SK-N-SH (cell line): ENCODE measurements around the gene HOXA10. TPM values are rescaled to one million over a fixed set of nuclear protein-coding genes. Genes with fewer than 3 reads are reported as not detected.

ENCODE experiments used
- CTCF ChIA-PET: fragments of 300-600, 350-600 bp; formaldehyde crosslinking; extraction: SDS; loops from one replicate; lab custom pipeline; 2021; lab: Yijun Ruan, JAX
- POLR2A ChIA-PET: fragments of 350-600 bp; sonication (Branson Sonifier 250); formaldehyde crosslinking; extraction: SDS; loops from one replicate; lab custom pipeline; 2020; ENCODE audit warnings: antibody characterized with exemption, inconsistent platforms; lab: Yijun Ruan, JAX
- DNase-seq: peaks from one replicate; pipeline ENCODE4 v3.0.0; 2012
- H2AFZ ChIP-seq: fragments of 200-600 bp; sonication (generic); 2 replicates; pipeline ENCODE4 v1.8.1; 2016; ENCODE audit warnings: antibody characterized with exemption, mild to moderate bottlenecking, low read depth
- H3F3A ChIP-seq: fragments of 200-600 bp; sonication (generic); replicated peaks from 2 replicates; pipeline ENCODE3; 2016; ENCODE audit warnings: antibody characterized with exemption, mild to moderate bottlenecking; ENCODE audit not compliant: insufficient read depth
- H3K27ac ChIP-seq, 2 experiments: fragments of 200-500 bp in 1 of 2; fragments of 200-600 bp in 1 of 2; sonication (Bioruptor generic) in 1 of 2; sonication (generic), shearing (Covaris generic) in 1 of 2; 2 replicates each; pipeline versions ENCODE4 v1.5.1 to v1.6.1; 2014 to 2016; ENCODE audit warnings: low read depth in 2 of 2, inconsistent platforms in 1 of 2, low read length in 1 of 2, mild to moderate bottlenecking in 1 of 2, mixed read lengths in 1 of 2
- H3K27me3 ChIP-seq: fragments of 200-600 bp; sonication (generic), shearing (Covaris generic); 2 replicates; pipeline ENCODE4 v1.6.1; 2016; ENCODE audit warnings: mixed run types; ENCODE audit not compliant: insufficient read depth
- H3K36me3 ChIP-seq, 2 experiments: fragments of 200-500 bp in 1 of 2; fragments of 200-600 bp in 1 of 2; sonication (Bioruptor generic) in 1 of 2; sonication (generic) in 1 of 2; replicated peaks in 1 of 2; 2 replicates each; pipeline versions ENCODE3 to v1.5.1; 2014 to 2016; ENCODE audit warnings: low read length in 1 of 2, mild to moderate bottlenecking in 1 of 2; ENCODE audit not compliant: insufficient read depth in 2 of 2, control insufficient read depth in 1 of 2
- H3K4me1 ChIP-seq, 2 experiments: fragments of 200-500 bp in 1 of 2; fragments of 200-600 bp in 1 of 2; sonication (Bioruptor generic) in 1 of 2; sonication (generic), shearing (Covaris generic) in 1 of 2; 2 replicates each; pipeline versions ENCODE4 v1.5.1 to v1.6.1; 2014 to 2016; ENCODE audit warnings: low read depth in 1 of 2, low read length in 1 of 2, mixed run types in 1 of 2; ENCODE audit not compliant: insufficient read depth in 2 of 2, control insufficient read depth in 1 of 2
- H3K4me2 ChIP-seq: fragments of 200-600 bp; sonication (generic), shearing (Covaris generic); 2 replicates; pipeline ENCODE4 v1.6.1; 2017; ENCODE audit warnings: mixed run types
- H3K4me3 ChIP-seq, 2 experiments: fragments of 200-500 bp in 1 of 2; fragments of 200-600 bp in 1 of 2; sonication (Bioruptor generic) in 1 of 2; sonication (generic), shearing (Covaris generic) in 1 of 2; 2 replicates each; pipeline versions ENCODE4 v1.5.1 to v1.8.1; 2014 to 2016; ENCODE audit warnings: low read depth in 2 of 2, inconsistent platforms in 1 of 2, low read length in 1 of 2, mild to moderate bottlenecking in 1 of 2, mixed read lengths in 1 of 2, moderate library complexity in 1 of 2
- H3K79me2 ChIP-seq: fragments of 200-600 bp; sonication (generic); 2 replicates; pipeline ENCODE4 v1.8.1; 2017; ENCODE audit warnings: mild to moderate bottlenecking; ENCODE audit not compliant: insufficient read depth
- H3K9ac ChIP-seq: fragments of 200-600 bp; sonication (generic); 2 replicates; pipeline ENCODE4 v1.6.1; 2017; ENCODE audit warnings: mixed run types
- H3K9me2 ChIP-seq: fragments of 200-600 bp; sonication (generic); 2 replicates; pipeline ENCODE4 v1.6.1; 2017; ENCODE audit warnings: mixed run types
- H3K9me3 ChIP-seq: fragments of 200-600 bp; sonication (generic); 2 replicates; pipeline ENCODE4 v1.6.1; 2017; ENCODE audit warnings: mixed run types, mild to moderate bottlenecking, moderate library complexity
- H4K20me1 ChIP-seq: fragments of 200-600 bp; sonication (generic); 2 replicates; pipeline ENCODE4 v1.6.1; 2017; ENCODE audit warnings: mild to moderate bottlenecking, mixed run types; ENCODE audit not compliant: insufficient read depth
- CTCF ChIP-seq: fragments of 200-600 bp; sonication (generic); IDR thresholded peaks from 2 replicates; pipeline ENCODE4 v1.6.1; 2017; ENCODE audit warnings: antibody characterized with exemption, mild to moderate bottlenecking, moderate library complexity
- ELF1 ChIP-seq: IDR thresholded peaks from 2 replicates; pipeline ENCODE4 v1.4.0; 2012
- EP300 ChIP-seq, 2 experiments: IDR thresholded peaks; 2 replicates each; pipeline versions ENCODE4 v1.4.0 to v1.6.1; 2012; ENCODE audit warnings: borderline replicate concordance in 1 of 2, low read depth in 1 of 2, low read length in 1 of 2
- EZH2phosphoT487 ChIP-seq: fragments of 200-600 bp; sonication (generic); IDR thresholded peaks from 2 replicates; pipeline ENCODE4 v1.6.1; 2017; ENCODE audit warnings: low read depth, mixed run types, mild to moderate bottlenecking, antibody characterized with exemption, moderate library complexity, borderline replicate concordance
- FOSL2 ChIP-seq: IDR thresholded peaks from 2 replicates; pipeline ENCODE4 v1.4.0; 2012; ENCODE audit warnings: low read depth, mild to moderate bottlenecking, moderate library complexity, borderline replicate concordance
- FOXJ3 ChIP-seq: sonication (generic); formaldehyde crosslinking; IDR thresholded peaks from 2 replicates; pipeline ENCODE4 v1.5.1; 2020; ENCODE audit warnings: mild to moderate bottlenecking, missing genetic modification reagents
- FOXM1 ChIP-seq: IDR thresholded peaks from 2 replicates; pipeline ENCODE4 v1.4.0; 2012; ENCODE audit warnings: low read depth, mild to moderate bottlenecking
- GABPA ChIP-seq: IDR thresholded peaks from 2 replicates; pipeline ENCODE4 v1.4.0; 2012; ENCODE audit warnings: low read depth, mild to moderate bottlenecking
- IRF3 ChIP-seq: fragments of 150-350 bp; IDR thresholded peaks from 2 replicates; pipeline ENCODE4 v1.6.1; 2016; ENCODE audit warnings: mild to moderate bottlenecking, low read depth, low read length
- MEF2A ChIP-seq: IDR thresholded peaks from 2 replicates; pipeline ENCODE4 v1.4.0; 2012; ENCODE audit warnings: low read depth, borderline replicate concordance
- NFIC ChIP-seq: IDR thresholded peaks from 2 replicates; pipeline ENCODE4 v1.4.0; 2012; ENCODE audit warnings: borderline replicate concordance
- PBX3 ChIP-seq: IDR thresholded peaks from 2 replicates; pipeline ENCODE4; 2012
- RAD21 ChIP-seq: IDR thresholded peaks from 2 replicates; pipeline ENCODE4 v1.6.1; 2012; ENCODE audit warnings: mild to moderate bottlenecking, low read length
- RCOR1 ChIP-seq: fragments of 150-350 bp; IDR thresholded peaks from 2 replicates; pipeline ENCODE4 v1.6.1; 2017; ENCODE audit warnings: antibody characterized with exemption, low read length
- RXRA ChIP-seq: IDR thresholded peaks from 2 replicates; pipeline ENCODE4 v1.4.0; 2012; ENCODE audit warnings: low read depth, mild to moderate bottlenecking, borderline replicate concordance
- SMC3 ChIP-seq: IDR thresholded peaks from 2 replicates; pipeline ENCODE4 v1.6.1; 2012; ENCODE audit warnings: low read depth, low read length, improper control_type of control experiment
- TAF1 ChIP-seq: IDR thresholded peaks from 2 replicates; pipeline ENCODE4 v1.6.1; 2012; ENCODE audit warnings: low read depth, mild to moderate bottlenecking, low read length, moderate library complexity, borderline replicate concordance
- TCF12 ChIP-seq: IDR thresholded peaks from 2 replicates; pipeline ENCODE4 v1.4.0; 2012
- YY1 ChIP-seq: IDR thresholded peaks from 2 replicates; pipeline ENCODE4 v1.4.0; 2012; ENCODE audit warnings: low read depth, mild to moderate bottlenecking
- whole genome bisulfite sequencing: methylation state at CpG from one replicate; pipeline ENCODE4 v1.1.6; 2017; ENCODE audit warnings: low lambda C conversion rate; 5-methylcytosine and 5-hydroxymethylcytosine counted together
- polyA plus RNA-seq, 3 experiments: library from polyadenylated mRNA; depleted of rRNA; stranded (reverse); fragments of >200 nt; gene quantifications; 2 replicates each; pipeline ENCODE4 v1.2.3, GENCODE V29; 2012

The HOXA10 gene
- polyA plus RNA-seq, 1 of the 3 experiments (the other 2 are of a cell fraction): not detected

GRCh38 chr7:27203964-27204594 lies 30.0 kb upstream of the HOXA10 start:
- H3K27me3 ChIP-seq: peaks cover 93% of the 10 kb centered on the region
- H3K36me3 ChIP-seq: no peaks in the 10 kb centered on the region
- H4K20me1 ChIP-seq: peaks cover 6% of the 10 kb centered on the region; the same call in 1 of the 2 replicates
- H3K9me2 ChIP-seq: no peaks in the 10 kb centered on the region
- peak; percentile 32; the same call in 1 of the 2 replicates for TF ChIP-seq EZH2phosphoT487
- TF ChIP-seq YY1: no peak
- H3K9ac ChIP-seq: no peak overlapping the region
- no peak for DNase-seq
- no peak overlapping the region for H3K4me2 ChIP-seq
- peaks cover 0 to 7% of the 10 kb centered on the region in 2 experiments; a peak in 1 of 4 replicates for H3K4me1 ChIP-seq
- no peaks in the 10 kb centered on the region for H3K79me2 ChIP-seq
- ChIA-PET CTCF (interaction anchor here (0.9 to 7.3 kb wide), 13 partner anchors 9 to 892 kb away, joined by 3 to 37 read pairs (median 4); no protein-coding TSS in a partner anchor), POLR2A (no interaction called here)
- H2AFZ ChIP-seq: no peak overlapping the region
- no peak overlapping the region for H3K27ac ChIP-seq
- H3K4me3 ChIP-seq: no peak overlapping the region
- WGBS: 14% methylated on average over 4 of the region's 4 CpGs
- H3F3A ChIP-seq: no peaks in the 10 kb centered on the region
- H3K9me3 ChIP-seq: no peaks in the 10 kb centered on the region

GRCh38 chr7:27203365-27203953 lies 29.3 kb upstream of the HOXA10 start:
- H3K4me1 ChIP-seq: peaks cover 0 to 7% of the 10 kb centered on the region in 2 experiments; a peak in 1 of 4 replicates
- H3K27ac ChIP-seq: no peak overlapping the region
- no peak overlapping the region for H3K9ac ChIP-seq
- H3K9me2 ChIP-seq: no peaks in the 10 kb centered on the region
- no peak overlapping the region for H3K4me3 ChIP-seq
- no peak for DNase-seq
- no peaks in the 10 kb centered on the region for H3K36me3 ChIP-seq
- H3K27me3 ChIP-seq: peaks cover 93% of the 10 kb centered on the region
- H4K20me1 ChIP-seq: peaks cover 6% of the 10 kb centered on the region; the same call in 1 of the 2 replicates
- no peak overlapping the region for H3K4me2 ChIP-seq
- H3K9me3 ChIP-seq: no peaks in the 10 kb centered on the region
- CTCF ChIA-PET: interaction anchor here (0.7 to 7.3 kb wide), 13 partner anchors 9 to 893 kb away, joined by 3 to 37 read pairs (median 4); no protein-coding TSS in a partner anchor
- 4% methylated on average over 10 of the region's 10 CpGs for WGBS
- H2AFZ ChIP-seq: no peak overlapping the region
- POLR2A ChIA-PET: no interaction called here
- no peaks in the 10 kb centered on the region for H3F3A ChIP-seq
- no peaks in the 10 kb centered on the region for H3K79me2 ChIP-seq
- no peak for TF ChIP-seq FOSL2
- TF ChIP-seq IRF3: no peak
- no peak for TF ChIP-seq TCF12
- TF ChIP-seq RAD21: no peak
- TF ChIP-seq SMC3: no peak
- no peak for TF ChIP-seq MEF2A
- TF ChIP-seq PBX3: no peak
- no peak for TF ChIP-seq GABPA
- no peak for TF ChIP-seq ELF1
- no peak for TF ChIP-seq FOXJ3 (CRISPR knock-in tag)
- TF ChIP-seq FOXM1: no peak
- TF ChIP-seq CTCF: no peak
- TF ChIP-seq RXRA: no peak
- no peak for TF ChIP-seq RCOR1
- no peak for TF ChIP-seq EP300 (IDR thresholded peaks at IDR 0.05; ENCODE audit: borderline replicate concordance in 1 of 2, low read depth in 1 of 2, low read length in 1 of 2)
- no peak for TF ChIP-seq YY1
- TF ChIP-seq TAF1: no peak
- no peak for TF ChIP-seq NFIC
